Measurements from ENCODE around the gene DLGAP4.

Gene DLGAP4

GRCh38 chr20:36306553-36307411 lies 643 bp downstream of the DLGAP4 start:
- TF ChIP-seq CTCF (conservative IDR thresholded peaks at IDR 0.05; ENCODE audit: low read depth, low read length) = no peak
- DNase-seq (ENCODE audit: low read depth) = no peak
- no peak overlapping the region for H3K4me3 ChIP-seq (ENCODE audit: low read depth, low read length)

GRCh38 chr20:36307412-36308325 lies 1.5 kb downstream of the DLGAP4 start:
- no peak overlapping the region for H3K4me3 ChIP-seq (ENCODE audit: low read depth, low read length)
- TF ChIP-seq CTCF (conservative IDR thresholded peaks at IDR 0.05; ENCODE audit: low read depth, low read length) = no peak
- DNase-seq (ENCODE audit: low read depth) = no peak

- no peak for TF ChIP-seq CTCF (conservative IDR thresholded peaks at IDR 0.05; ENCODE audit: low read depth, low read length)
- H3K4me3 ChIP-seq (ENCODE audit: low read depth, low read length) = no peak overlapping the region
- DNase-seq (ENCODE audit: low read depth) = no peak
Observed at GRCh38 chr20:36308353-36308752, 2.2 kb downstream of the DLGAP4 start.

GRCh38 chr20:36308986-36309385 lies 2.8 kb downstream of the DLGAP4 start:
- no peak overlapping the region for H3K4me3 ChIP-seq (ENCODE audit: low read depth, low read length)
- TF ChIP-seq CTCF (conservative IDR thresholded peaks at IDR 0.05; ENCODE audit: low read depth, low read length) = no peak
- no peak for DNase-seq (ENCODE audit: low read depth)

- no peak overlapping the region for H3K4me3 ChIP-seq (ENCODE audit: low read depth, low read length)
- DNase-seq (ENCODE audit: low read depth) = no peak
- TF ChIP-seq CTCF (conservative IDR thresholded peaks at IDR 0.05; ENCODE audit: low read depth, low read length) = no peak
Observed at GRCh38 chr20:36309643-36310042, 3.5 kb downstream of the DLGAP4 start.

GRCh38 chr20:36310215-36310981 lies 4.3 kb downstream of the DLGAP4 start:
- no peak for TF ChIP-seq CTCF (conservative IDR thresholded peaks at IDR 0.05; ENCODE audit: low read depth, low read length)
- no peak overlapping the region for H3K4me3 ChIP-seq (ENCODE audit: low read depth, low read length)
- no peak for DNase-seq (ENCODE audit: low read depth)
